Lower leg skin (tissue), 3 donors: ENCODE data around the gene GIGYF2.

Source experiments
- POLR2A ChIP-seq, 2 donors: fragments of 450-650 bp; IDR thresholded peaks; one replicate each; pipeline ENCODE4 v1.6.1; 2016 to 2017; ENCODE audit warnings: antibody characterized with exemption in 2 of 2, mild to moderate bottlenecking in 1 of 2, moderate library complexity in 1 of 2
- TF ChIP-seq, protein P1 (sequence below), 3 donors: fragments of 450-650 bp; IDR thresholded peaks; one replicate each; pipeline ENCODE4 v1.5.1; 2016; ENCODE audit warnings: antibody characterized with exemption in 3 of 3, mild to moderate bottlenecking in 3 of 3, moderate library complexity in 2 of 3

DNA sequence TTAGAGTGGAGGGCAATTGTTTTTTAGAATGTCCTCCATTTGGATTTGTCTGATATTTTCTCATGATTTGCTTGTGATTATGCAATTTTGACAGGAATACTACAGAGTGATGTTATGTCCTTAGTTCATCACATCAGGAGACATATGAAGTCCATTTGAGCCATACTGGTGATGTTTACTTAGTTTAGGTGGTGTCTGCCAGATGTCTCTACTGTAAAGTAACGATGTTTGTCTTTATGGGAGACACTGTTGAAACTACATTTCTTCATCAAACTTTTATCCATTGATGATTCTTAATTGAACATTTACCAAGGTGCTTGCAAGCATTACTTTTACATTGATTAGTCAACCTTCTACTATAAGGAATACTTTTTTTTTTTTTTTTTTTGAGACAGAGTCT is 168.0 kb downstream of the GIGYF2 start:
- TF ChIP-seq, protein P1, sequence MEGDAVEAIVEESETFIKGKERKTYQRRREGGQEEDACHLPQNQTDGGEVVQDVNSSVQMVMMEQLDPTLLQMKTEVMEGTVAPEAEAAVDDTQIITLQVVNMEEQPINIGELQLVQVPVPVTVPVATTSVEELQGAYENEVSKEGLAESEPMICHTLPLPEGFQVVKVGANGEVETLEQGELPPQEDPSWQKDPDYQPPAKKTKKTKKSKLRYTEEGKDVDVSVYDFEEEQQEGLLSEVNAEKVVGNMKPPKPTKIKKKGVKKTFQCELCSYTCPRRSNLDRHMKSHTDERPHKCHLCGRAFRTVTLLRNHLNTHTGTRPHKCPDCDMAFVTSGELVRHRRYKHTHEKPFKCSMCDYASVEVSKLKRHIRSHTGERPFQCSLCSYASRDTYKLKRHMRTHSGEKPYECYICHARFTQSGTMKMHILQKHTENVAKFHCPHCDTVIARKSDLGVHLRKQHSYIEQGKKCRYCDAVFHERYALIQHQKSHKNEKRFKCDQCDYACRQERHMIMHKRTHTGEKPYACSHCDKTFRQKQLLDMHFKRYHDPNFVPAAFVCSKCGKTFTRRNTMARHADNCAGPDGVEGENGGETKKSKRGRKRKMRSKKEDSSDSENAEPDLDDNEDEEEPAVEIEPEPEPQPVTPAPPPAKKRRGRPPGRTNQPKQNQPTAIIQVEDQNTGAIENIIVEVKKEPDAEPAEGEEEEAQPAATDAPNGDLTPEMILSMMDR (IDR thresholded peaks at IDR 0.05): no peak
- TF ChIP-seq POLR2A (IDR thresholded peaks at IDR 0.05): no peak
